Glutamatergic neuron (in vitro differentiated cells): ENCODE data around the gene PAGE2. TPM values are rescaled to one million over a fixed set of nuclear protein-coding genes. Genes with fewer than 3 reads are reported as not detected.

Experiments
- DNase-seq: peaks from one replicate; pipeline ENCODE4 v3.0.0; 2022
- H3K27ac Mint-ChIP-seq: one replicate; pipeline ENCODE4 v1.8.0; 2020; ENCODE audit warnings: mild to moderate bottlenecking, mixed read lengths, inconsistent platforms; ENCODE audit not compliant: unreplicated experiment
- H3K27me3 Mint-ChIP-seq: one replicate; pipeline ENCODE4 v1.8.0; 2020; ENCODE audit warnings: mild to moderate bottlenecking, moderate library complexity, mixed read lengths, inconsistent platforms; ENCODE audit not compliant: unreplicated experiment
- H3K36me3 Mint-ChIP-seq: one replicate; pipeline ENCODE4 v1.8.0; 2020; ENCODE audit warnings: mild to moderate bottlenecking, mixed read lengths, inconsistent platforms; ENCODE audit not compliant: unreplicated experiment
- H3K4me1 Mint-ChIP-seq: one replicate; pipeline ENCODE4 v1.8.0; 2020; ENCODE audit warnings: mild to moderate bottlenecking, low read depth, mixed read lengths, inconsistent platforms; ENCODE audit not compliant: unreplicated experiment
- H3K4me3 Mint-ChIP-seq: one replicate; pipeline ENCODE4 v1.8.0; 2020; ENCODE audit warnings: mild to moderate bottlenecking, mixed read lengths, inconsistent platforms; ENCODE audit not compliant: unreplicated experiment
- H3K9me3 Mint-ChIP-seq: one replicate; pipeline ENCODE4 v1.8.0; 2020; ENCODE audit warnings: mild to moderate bottlenecking, moderate library complexity, mixed read lengths, inconsistent platforms; ENCODE audit not compliant: unreplicated experiment
- CTCF ChIP-seq: fragments of 200-600 bp; sonication (generic); IDR thresholded peaks from one replicate; pipeline ENCODE4 v1.5.0; 2021; ENCODE audit not compliant: partially characterized antibody, unreplicated experiment
- total RNA-seq: library from RNA; stranded (reverse); fragmentation: NEBNext Ultra II Directional; extraction: Animal tissue kit (Norgen Biotek cat#: 25700); gene quantifications from one replicate; pipeline ENCODE4 v1.2.1, GENCODE V29; 2021; ENCODE audit not compliant: unreplicated experiment

PAGE2 gene
- total RNA-seq, 1 donor from 2014 or later, result not detected

- Mint-ChIP-seq H3K4me3 (no peak overlapping the region), H3K4me1 (no peaks in the 10 kb centered on the region), H3K27me3 (no peaks in the 10 kb centered on the region), H3K27ac (no peak overlapping the region), H3K9me3 (no peaks in the 10 kb centered on the region), H3K36me3 (no peaks in the 10 kb centered on the region)
- no peak for DNase-seq
- no peak for TF ChIP-seq CTCF
Observed at GRCh38 chrX:55120761-55121358, 32.0 kb downstream of the PAGE2 start.

GRCh38 chrX:55123900-55124299, 35.1 kb downstream of the PAGE2 start:
- no peak for TF ChIP-seq CTCF
- no peaks in the 10 kb centered on the region for H3K4me1 Mint-ChIP-seq
- no peak overlapping the region for H3K27ac Mint-ChIP-seq
- no peak overlapping the region for H3K4me3 Mint-ChIP-seq
- H3K27me3 Mint-ChIP-seq, result no peaks in the 10 kb centered on the region
- H3K9me3 Mint-ChIP-seq, result no peaks in the 10 kb centered on the region
- no peaks in the 10 kb centered on the region for H3K36me3 Mint-ChIP-seq
- DNase-seq, result no peak

GRCh38 chrX:55127692-55128091, 38.9 kb downstream of the PAGE2 start:
- Mint-ChIP-seq H3K36me3 (no peaks in the 10 kb centered on the region), H3K4me1 (no peaks in the 10 kb centered on the region), H3K9me3 (no peaks in the 10 kb centered on the region), H3K27me3 (no peaks in the 10 kb centered on the region), H3K4me3 (no peak overlapping the region), H3K27ac (no peak overlapping the region)
- DNase-seq, result no peak
- TF ChIP-seq CTCF, result no peak

GRCh38 chrX:55129361-55129760, 40.5 kb downstream of the PAGE2 start:
- no peak overlapping the region for H3K4me3 Mint-ChIP-seq
- TF ChIP-seq CTCF, result no peak
- no peaks in the 10 kb centered on the region for H3K4me1 Mint-ChIP-seq
- no peak overlapping the region for H3K27ac Mint-ChIP-seq
- no peak for DNase-seq
- no peaks in the 10 kb centered on the region for H3K36me3 Mint-ChIP-seq
- H3K27me3 Mint-ChIP-seq, result peaks cover 2% of the 10 kb centered on the region
- H3K9me3 Mint-ChIP-seq, result no peaks in the 10 kb centered on the region

GRCh38 chrX:55130481-55130880, 41.7 kb downstream of the PAGE2 start:
- H3K27ac Mint-ChIP-seq, result no peak overlapping the region
- no peak for DNase-seq
- H3K36me3 Mint-ChIP-seq, result no peaks in the 10 kb centered on the region
- H3K4me3 Mint-ChIP-seq, result no peak overlapping the region
- H3K27me3 Mint-ChIP-seq, result peaks cover 2% of the 10 kb centered on the region
- H3K4me1 Mint-ChIP-seq, result no peaks in the 10 kb centered on the region
- TF ChIP-seq CTCF, result no peak
- H3K9me3 Mint-ChIP-seq, result no peaks in the 10 kb centered on the region
